Gastrocnemius medialis (tissue), 4 donors: ENCODE measurements around the gene IGF2BP2.

ENCODE experiments used
- CTCF ChIP-seq, 5 experiments: fragments of 450-650 bp in 3 of 5; fragments of 200-600 bp in 2 of 5; sonication (generic) in 2 of 5; IDR thresholded peaks in 4 of 5; conservative IDR thresholded peaks in 1 of 5; 1 replicate in 4 of 5; 2 replicates in 1 of 5; pipeline ENCODE4 v1.5.1; 2016 to 2019; ENCODE audit warnings: antibody characterized with exemption in 5 of 5, mild to moderate bottlenecking in 3 of 5, moderate library complexity in 3 of 5
- POLR2A ChIP-seq, 2 donors: fragments of 450-650 bp; IDR thresholded peaks; one replicate each; pipeline ENCODE4 v1.6.1; 2017; ENCODE audit warnings: antibody characterized with exemption in 2 of 2, mild to moderate bottlenecking in 2 of 2, moderate library complexity in 2 of 2

DNA sequence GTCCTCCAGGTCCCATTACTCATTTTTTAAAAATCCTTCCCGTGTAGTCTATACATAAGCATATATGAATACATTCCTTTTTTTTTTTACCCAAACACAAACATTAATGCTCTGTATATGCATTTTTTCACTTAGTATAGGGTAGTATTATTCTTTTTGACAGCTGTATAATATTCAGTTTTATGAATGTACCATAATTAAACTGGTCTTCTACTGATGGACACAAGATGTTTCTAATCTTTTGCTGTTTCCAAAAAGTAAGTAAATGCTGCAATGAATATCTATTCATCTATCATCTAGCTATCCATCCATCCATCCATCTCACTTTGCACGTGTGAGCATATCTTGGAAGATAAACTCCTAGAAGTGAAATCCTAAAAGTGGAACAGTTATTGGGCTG is 110.8 kb downstream of the IGF2BP2 start:
- TF ChIP-seq CTCF (IDR thresholded peaks at IDR 0.05 in 4 of 5, conservative IDR thresholded peaks at IDR 0.05 in 1 of 5), result no peak
- no peak for TF ChIP-seq POLR2A (IDR thresholded peaks at IDR 0.05)
